HG03097 (cell line): ENCODE measurements around the gene TMEM242.

Source experiments
- ATAC-seq: cut with Tn5 transposase; IDR thresholded peaks from one replicate; pipeline ENCODE4 v1.9.1; 2021; ENCODE audit not compliant: unreplicated experiment, low FRiP score

TMEM242 gene

DNA sequence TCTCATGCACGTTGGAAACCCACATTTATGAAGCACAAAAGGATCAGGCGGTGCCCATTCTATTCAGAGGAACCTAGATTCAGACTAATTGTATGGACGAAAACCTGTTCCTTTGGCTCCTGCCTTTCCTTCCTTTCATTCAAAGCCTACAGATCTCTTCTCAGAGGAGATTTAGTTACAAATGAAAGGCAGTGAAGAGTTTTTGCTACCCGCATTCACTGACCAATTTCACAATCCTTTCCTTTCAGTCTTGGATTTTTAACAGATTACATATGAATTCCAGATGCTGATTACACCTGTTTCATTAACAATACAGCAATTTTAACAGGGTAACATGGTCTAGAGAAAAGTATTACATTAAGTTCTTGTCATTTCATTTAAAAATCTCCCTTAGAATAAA lies 32.0 kb downstream of the TMEM242 start:
- no peak for ATAC-seq

DNA sequence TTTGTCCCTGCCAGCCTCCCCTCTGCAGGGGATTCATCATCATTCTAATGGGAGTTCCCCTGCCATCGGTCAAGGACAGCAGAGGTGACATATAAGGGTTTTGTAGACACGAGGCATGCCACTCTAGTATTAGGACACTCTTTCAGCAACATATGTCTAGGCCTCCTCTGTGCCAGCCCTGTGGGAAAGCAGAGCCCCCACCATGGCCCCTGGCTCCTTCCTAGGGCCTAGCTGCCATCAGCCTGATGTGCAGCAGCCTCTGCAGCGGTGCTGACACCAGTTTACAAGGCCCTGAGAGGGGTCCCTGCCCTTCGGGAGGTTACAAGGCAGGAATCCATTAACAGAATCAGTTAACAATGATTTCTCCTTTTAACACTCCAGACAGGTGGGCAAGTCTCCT lies 32.5 kb downstream of the TMEM242 start:
- no peak for ATAC-seq

- ATAC-seq, result no peak
These were observed 33.6 kb downstream of the TMEM242 start for GRCh38 chr6:157289764-157290163.

DNA sequence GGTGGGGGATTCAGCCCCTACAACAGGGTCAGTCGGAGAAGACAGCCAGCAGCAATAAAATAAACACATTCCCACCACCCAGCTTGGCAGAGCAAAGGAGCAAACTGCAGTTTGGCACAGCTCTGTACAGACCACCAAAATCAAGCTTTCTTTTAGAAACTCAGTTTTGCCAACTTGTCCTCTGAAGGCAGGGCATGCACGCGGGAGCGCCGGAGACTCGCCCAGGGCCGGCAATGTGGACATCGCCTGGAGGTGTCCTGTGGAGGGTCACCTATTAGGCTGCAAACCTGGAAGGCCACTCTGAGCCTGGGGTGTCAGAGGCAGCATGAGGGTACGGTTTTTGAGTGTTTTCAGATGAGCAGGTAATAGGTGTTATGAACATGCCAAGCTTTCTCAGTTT lies 34.7 kb downstream of the TMEM242 start:
- ATAC-seq, result no peak

DNA sequence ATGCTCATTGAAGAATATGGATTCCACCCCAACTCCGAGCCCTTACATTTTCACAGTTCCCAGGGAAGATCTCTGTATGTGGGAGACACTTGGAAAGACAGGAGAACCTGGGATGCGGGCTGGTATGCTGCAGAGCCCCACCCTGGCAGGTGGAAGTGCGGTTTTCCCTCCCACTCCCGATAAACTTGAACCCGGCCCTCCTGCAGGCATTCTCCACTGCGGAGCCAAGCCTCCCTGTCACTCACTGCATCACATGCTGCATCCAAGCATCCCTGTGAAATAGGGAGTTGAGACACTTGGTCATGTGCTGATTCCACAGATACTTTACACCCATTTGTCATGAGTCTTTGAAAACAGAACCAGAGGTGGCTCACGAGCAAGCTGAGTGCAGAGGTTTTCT lies 35.4 kb downstream of the TMEM242 start:
- no peak for ATAC-seq

DNA sequence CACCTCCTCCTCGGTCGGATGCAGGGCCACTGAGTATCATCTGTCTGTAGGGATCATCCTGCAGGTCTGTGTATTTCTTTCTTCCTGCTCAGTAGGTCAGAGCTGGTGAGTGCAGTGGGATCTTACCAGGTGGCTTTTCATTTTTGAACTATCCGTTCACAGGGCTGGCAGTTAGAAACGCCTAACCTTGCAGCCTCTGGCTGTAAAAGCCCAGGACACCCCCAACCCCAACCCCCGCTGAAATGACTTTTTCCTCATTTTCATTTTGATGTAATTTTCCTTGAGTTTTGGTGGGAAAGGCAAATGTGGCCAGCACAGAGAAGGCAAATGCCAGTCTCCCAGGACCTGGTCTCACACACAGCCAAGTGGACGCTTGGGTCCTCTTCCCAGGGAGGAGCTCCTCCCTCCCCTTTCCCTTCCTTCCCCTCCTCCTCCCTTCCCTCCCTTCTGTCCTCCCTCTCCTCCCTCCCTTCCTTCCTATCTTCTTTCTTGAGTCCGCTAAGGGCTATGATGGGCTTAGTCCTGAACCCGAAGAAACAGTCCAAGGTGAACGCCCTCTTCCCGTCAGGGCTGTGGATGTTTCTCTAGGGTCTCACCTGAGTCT lies 36.0 kb downstream of the TMEM242 start:
- ATAC-seq, result no peak

DNA sequence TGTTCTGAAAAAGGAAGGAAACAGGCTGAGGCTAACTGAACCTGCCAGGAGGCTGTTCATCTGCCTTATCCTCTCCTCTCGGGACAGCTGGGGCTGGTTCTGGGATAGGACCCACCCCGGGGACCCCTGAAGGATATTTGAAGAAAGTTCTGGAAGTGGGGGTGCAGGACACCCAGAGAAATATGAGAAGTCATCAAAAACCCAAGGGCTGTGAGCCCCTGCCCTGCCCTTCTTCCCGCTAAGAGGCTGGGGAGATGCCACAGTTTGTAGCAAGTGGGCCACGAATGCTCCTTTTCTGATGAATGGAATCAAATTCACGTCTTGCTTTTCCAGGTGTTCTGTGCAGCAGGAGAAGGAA lies 37.9 kb downstream of the TMEM242 start:
- ATAC-seq, result no peak

DNA sequence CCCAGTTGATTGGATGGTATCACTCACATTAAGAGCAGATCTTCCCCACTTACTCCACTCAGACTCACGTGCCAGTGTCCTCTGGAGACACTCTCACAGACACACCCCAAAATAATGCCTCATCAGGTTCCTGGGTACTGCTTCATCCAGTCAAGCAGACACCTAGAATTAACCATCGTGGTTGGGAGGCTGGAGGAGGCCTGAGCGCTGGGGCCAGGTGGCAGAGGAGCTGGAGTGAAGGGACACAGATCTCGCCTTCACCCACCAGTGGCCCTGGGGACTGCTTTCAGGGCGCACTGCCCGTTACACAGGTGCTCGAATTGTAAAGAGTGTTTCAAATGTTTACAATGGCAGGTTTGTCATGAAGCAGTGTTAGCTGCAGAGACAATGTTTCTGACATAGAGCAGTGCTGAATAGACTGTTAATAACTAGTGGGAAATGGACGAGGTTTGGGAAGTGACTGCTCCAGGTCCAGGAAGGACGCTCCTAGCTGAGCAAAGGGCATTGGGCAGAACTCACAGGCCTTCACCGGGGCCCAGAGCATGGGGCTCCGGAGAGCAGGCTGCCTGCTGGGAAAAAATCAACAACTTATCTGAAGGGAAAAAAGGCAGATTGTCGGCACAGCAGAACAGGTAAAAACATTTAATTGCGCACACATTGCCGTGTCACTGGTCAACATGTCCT lies 38.4 kb downstream of the TMEM242 start:
- ATAC-seq, result no peak

GRCh38 chr6:157283900-157284737 lies 39.2 kb downstream of the TMEM242 start:
- ATAC-seq, result no peak

DNA sequence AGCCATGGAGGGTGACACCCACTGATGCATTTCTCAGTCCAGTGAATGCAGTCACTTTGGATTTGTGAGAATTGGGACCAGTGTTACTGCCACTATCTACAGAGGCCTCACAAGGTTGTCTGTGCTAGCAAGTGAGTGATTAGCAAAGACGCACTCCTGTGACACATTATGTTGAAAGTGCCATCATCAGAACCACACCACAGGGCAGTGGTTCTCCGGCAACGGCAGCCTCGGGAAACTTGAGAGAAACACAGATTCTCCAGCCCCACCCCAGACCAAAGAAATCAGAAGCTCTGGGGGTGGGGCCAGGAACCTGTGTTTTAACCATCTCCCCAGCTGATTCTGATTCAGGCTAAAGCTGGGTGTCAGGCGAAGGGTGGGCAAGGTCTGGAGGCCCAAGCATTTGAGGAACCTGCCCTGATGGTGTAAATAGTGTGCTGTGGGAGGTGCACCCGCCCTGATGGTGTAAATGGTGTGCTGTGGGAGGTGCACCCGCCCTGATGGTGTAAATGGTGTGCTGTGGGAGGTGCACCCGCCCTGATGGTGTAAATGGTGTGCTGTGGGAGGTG lies 39.9 kb downstream of the TMEM242 start:
- no peak for ATAC-seq

DNA sequence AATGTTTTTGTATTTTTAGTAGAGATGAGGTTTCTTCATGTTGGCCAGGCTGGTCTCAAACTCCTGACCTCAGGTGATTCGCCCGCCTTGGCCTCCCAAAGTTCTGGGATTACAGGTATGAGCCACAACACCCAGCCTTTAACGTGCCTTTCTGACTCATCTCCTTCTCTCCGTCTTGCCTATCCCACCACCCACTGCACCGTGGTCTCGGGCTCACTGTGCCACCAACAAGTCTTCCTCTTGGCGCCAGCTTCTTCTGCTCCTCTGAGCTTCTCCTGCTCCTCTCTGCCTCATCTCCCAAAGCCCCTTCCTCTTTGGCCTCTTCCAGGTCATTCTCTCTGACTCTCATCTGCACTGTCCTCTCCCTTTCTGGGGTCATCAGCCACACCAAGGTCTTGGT lies 41.0 kb downstream of the TMEM242 start:
- ATAC-seq, result no peak

DNA sequence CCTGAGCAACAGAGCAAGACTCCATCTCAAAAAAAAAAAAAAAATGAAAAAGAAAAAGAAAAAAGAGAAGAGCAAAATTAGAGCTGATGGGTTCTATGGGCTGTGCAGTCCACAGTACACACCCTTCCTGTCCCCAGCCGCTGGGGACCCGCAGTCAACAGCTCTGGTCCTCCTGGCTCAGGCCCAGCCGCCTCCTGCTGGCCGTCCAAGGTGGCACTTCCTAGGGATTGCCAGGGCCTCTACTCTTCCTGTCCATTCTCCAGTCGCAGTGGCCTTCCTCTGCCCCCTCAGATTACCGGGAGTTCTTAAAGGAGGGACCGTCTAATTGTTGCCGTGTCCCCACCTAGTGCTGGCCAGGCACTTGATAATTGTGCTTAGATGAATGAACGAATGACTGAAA lies 41.7 kb downstream of the TMEM242 start:
- ATAC-seq, result no peak

DNA sequence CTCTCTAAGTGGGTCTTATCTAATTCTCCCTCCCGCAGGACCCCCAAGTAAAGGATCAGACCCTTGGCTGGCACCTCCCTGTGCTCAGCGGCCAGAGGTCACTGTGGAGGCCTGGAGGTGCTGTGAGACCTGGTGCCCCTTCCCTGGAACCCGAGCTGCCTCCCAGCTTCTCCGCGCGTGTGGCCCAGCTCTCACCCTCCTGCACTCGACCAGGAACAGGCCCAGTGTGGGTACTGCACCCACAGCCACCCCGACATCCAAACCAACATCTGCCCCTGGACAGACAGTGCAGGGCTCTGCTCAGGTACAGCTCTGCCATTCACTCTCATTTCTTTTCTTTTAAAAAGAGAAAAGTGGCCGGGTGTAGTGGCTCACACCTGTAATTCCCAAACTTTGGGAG lies 42.4 kb downstream of the TMEM242 start:
- ATAC-seq, result no peak

- no peak for ATAC-seq
These were observed 43.2 kb downstream of the TMEM242 start for GRCh38 chr6:157280157-157280556.

DNA sequence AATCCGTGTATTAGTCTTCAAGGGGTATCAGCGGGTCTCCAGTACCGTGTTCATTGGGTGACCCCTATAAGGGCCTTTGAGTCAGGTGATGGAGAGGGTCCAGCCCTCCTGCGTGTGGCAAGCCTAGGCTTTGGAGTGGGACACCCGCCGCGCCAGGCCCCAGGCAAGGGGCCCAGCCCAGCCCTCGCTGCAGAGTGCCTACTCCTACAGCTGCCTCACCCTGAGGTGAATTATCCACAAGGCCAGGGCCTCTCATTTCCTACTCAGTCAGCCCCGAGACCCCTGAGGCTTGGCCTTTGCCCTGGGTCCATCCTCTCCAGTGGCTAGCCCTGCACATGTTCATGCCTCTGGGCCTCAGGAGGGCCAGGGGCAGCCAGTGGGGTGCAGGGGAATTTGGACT lies 45.1 kb downstream of the TMEM242 start:
- ATAC-seq, result no peak

DNA sequence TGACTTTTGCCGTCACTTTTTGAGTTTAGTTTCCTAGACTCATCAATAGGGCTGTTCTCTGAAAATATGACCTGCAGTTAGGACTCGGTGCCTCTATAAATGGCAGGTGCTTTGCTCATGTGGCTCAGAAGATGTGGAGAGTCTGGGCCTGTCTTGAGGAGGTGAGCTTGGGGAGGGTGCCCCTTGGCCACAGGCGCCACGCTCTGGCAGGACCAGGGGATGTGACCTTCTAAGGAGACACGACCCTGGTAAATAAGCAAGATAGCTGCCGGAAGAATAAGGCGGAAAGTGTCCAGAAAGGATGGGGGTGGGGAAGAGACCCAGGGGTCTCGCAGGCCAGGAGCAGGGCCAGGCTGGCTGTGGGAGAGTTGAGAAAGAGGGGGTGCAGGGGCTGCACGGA lies 46.6 kb downstream of the TMEM242 start:
- no peak for ATAC-seq

GRCh38 chr6:157276134-157276532 lies 47.2 kb downstream of the TMEM242 start:
- no peak for ATAC-seq

- ATAC-seq, result peak; percentile 93
These were observed 48.7 kb downstream of the TMEM242 start for GRCh38 chr6:157274471-157275226.

- ATAC-seq, result no peak
These were observed 49.4 kb downstream of the TMEM242 start for GRCh38 chr6:157273756-157274470.
